Measurements from ENCODE around the gene PPP3R2.

The PPP3R2 gene

GRCh38 chr9:101626295-101626694 is 31.5 kb upstream of the PPP3R2 start:
- Histone ChIP-seq H3K27me3 (ENCODE audit: control insufficient read depth in 5 of 5, insufficient read depth in 4 of 5, low read length in 5 of 5) (no peaks in the 10 kb centered on the region), H3K4me1 (ENCODE audit: control insufficient read depth in 5 of 5, insufficient read depth in 5 of 5, low read length in 5 of 5) (no peaks in the 10 kb centered on the region), H3K4me3 (ENCODE audit: low read depth in 1 of 5, low read length in 5 of 5) (no peak overlapping the region)

GRCh38 chr9:101625876-101626275 is 31.1 kb upstream of the PPP3R2 start:
- Histone ChIP-seq H3K4me3 (ENCODE audit: low read depth in 1 of 5, low read length in 5 of 5) (no peak overlapping the region), H3K27ac (ENCODE audit: low read depth, low read length) (no peak overlapping the region), H3K9ac (ENCODE audit: low read length in 5 of 5) (no peak overlapping the region), H3K9me3 (ENCODE audit: control insufficient read depth in 5 of 5, low read length in 5 of 5) (no peaks in the 10 kb centered on the region), H3K36me3 (ENCODE audit: control insufficient read depth in 5 of 5, insufficient read depth in 5 of 5, low read length in 5 of 5) (no peaks in the 10 kb centered on the region), H3K27me3 (ENCODE audit: control insufficient read depth in 5 of 5, insufficient read depth in 4 of 5, low read length in 5 of 5) (no peaks in the 10 kb centered on the region), H3K4me1 (ENCODE audit: control insufficient read depth in 5 of 5, insufficient read depth in 5 of 5, low read length in 5 of 5) (no peaks in the 10 kb centered on the region)

More at GRCh38 chr9:101626295-101626694, 31.5 kb upstream of the PPP3R2 start:
- Histone ChIP-seq H3K9ac (ENCODE audit: low read length in 5 of 5) (no peak overlapping the region), H3K27ac (ENCODE audit: low read depth, low read length) (no peak overlapping the region), H3K36me3 (ENCODE audit: control insufficient read depth in 5 of 5, insufficient read depth in 5 of 5, low read length in 5 of 5) (no peaks in the 10 kb centered on the region), H3K9me3 (ENCODE audit: control insufficient read depth in 5 of 5, low read length in 5 of 5) (no peaks in the 10 kb centered on the region)

GRCh38 chr9:101620452-101620851 is 25.7 kb upstream of the PPP3R2 start:
- Histone ChIP-seq H3K4me1 (ENCODE audit: control insufficient read depth in 5 of 5, insufficient read depth in 5 of 5, low read length in 5 of 5) (no peaks in the 10 kb centered on the region), H3K9ac (ENCODE audit: low read length in 5 of 5) (no peak overlapping the region), H3K27ac (ENCODE audit: low read depth, low read length) (no peak overlapping the region), H3K4me3 (ENCODE audit: low read depth in 1 of 5, low read length in 5 of 5) (no peak overlapping the region), H3K36me3 (ENCODE audit: control insufficient read depth in 5 of 5, insufficient read depth in 5 of 5, low read length in 5 of 5) (no peaks in the 10 kb centered on the region), H3K27me3 (ENCODE audit: control insufficient read depth in 5 of 5, insufficient read depth in 4 of 5, low read length in 5 of 5) (no peaks in the 10 kb centered on the region), H3K9me3 (ENCODE audit: control insufficient read depth in 5 of 5, low read length in 5 of 5) (no peaks in the 10 kb centered on the region)

GRCh38 chr9:101618698-101619097 is 23.9 kb upstream of the PPP3R2 start:
- Histone ChIP-seq H3K9ac (ENCODE audit: low read length in 5 of 5) (no peak overlapping the region), H3K9me3 (ENCODE audit: control insufficient read depth in 5 of 5, low read length in 5 of 5) (no peaks in the 10 kb centered on the region), H3K27me3 (ENCODE audit: control insufficient read depth in 5 of 5, insufficient read depth in 4 of 5, low read length in 5 of 5) (no peaks in the 10 kb centered on the region), H3K27ac (ENCODE audit: low read depth, low read length) (no peak overlapping the region), H3K4me1 (ENCODE audit: control insufficient read depth in 5 of 5, insufficient read depth in 5 of 5, low read length in 5 of 5) (no peaks in the 10 kb centered on the region), H3K36me3 (ENCODE audit: control insufficient read depth in 5 of 5, insufficient read depth in 5 of 5, low read length in 5 of 5) (no peaks in the 10 kb centered on the region), H3K4me3 (ENCODE audit: low read depth in 1 of 5, low read length in 5 of 5) (no peak overlapping the region)

- Histone ChIP-seq H3K9ac (ENCODE audit: low read length in 5 of 5) (no peak overlapping the region), H3K4me1 (ENCODE audit: control insufficient read depth in 5 of 5, insufficient read depth in 5 of 5, low read length in 5 of 5) (peaks cover 0 to 3% (median 0%) of the 10 kb centered on the region in 5 donors), H3K9me3 (ENCODE audit: control insufficient read depth in 5 of 5, low read length in 5 of 5) (no peaks in the 10 kb centered on the region), H3K27ac (ENCODE audit: low read depth, low read length) (no peak overlapping the region), H3K36me3 (ENCODE audit: control insufficient read depth in 5 of 5, insufficient read depth in 5 of 5, low read length in 5 of 5) (no peaks in the 10 kb centered on the region), H3K4me3 (ENCODE audit: low read depth in 1 of 5, low read length in 5 of 5) (no peak overlapping the region), H3K27me3 (ENCODE audit: control insufficient read depth in 5 of 5, insufficient read depth in 4 of 5, low read length in 5 of 5) (peaks cover 0 to 4% (median 3%) of the 10 kb centered on the region in 5 donors)
These were observed 10.8 kb upstream of the PPP3R2 start for GRCh38 chr9:101605547-101605946.

- no peaks in the 10 kb centered on the region for H3K36me3 ChIP-seq (ENCODE audit: control insufficient read depth in 5 of 5, insufficient read depth in 5 of 5, low read length in 5 of 5)
- H3K27ac ChIP-seq (ENCODE audit: low read depth, low read length): no peak overlapping the region
- peaks cover 0 to 4% (median 3%) of the 10 kb centered on the region in 5 donors for H3K27me3 ChIP-seq (ENCODE audit: control insufficient read depth in 5 of 5, insufficient read depth in 4 of 5, low read length in 5 of 5)
- no peak overlapping the region for H3K4me3 ChIP-seq (ENCODE audit: low read depth in 1 of 5, low read length in 5 of 5)
- no peaks in the 10 kb centered on the region for H3K9me3 ChIP-seq (ENCODE audit: control insufficient read depth in 5 of 5, low read length in 5 of 5)
- no peak overlapping the region for H3K9ac ChIP-seq (ENCODE audit: low read length in 5 of 5)
- H3K4me1 ChIP-seq (ENCODE audit: control insufficient read depth in 5 of 5, insufficient read depth in 5 of 5, low read length in 5 of 5): peaks cover 0 to 3% (median 0%) of the 10 kb centered on the region in 5 donors
These were observed 9.5 kb upstream of the PPP3R2 start for GRCh38 chr9:101604296-101604695.

GRCh38 chr9:101601904-101602765 is 7.4 kb upstream of the PPP3R2 start:
- Histone ChIP-seq H3K27ac (ENCODE audit: low read depth, low read length) (no peak overlapping the region), H3K4me1 (ENCODE audit: control insufficient read depth in 5 of 5, insufficient read depth in 5 of 5, low read length in 5 of 5) (peaks cover 0 to 3% (median 0%) of the 10 kb centered on the region in 5 donors), H3K9me3 (ENCODE audit: control insufficient read depth in 5 of 5, low read length in 5 of 5) (no peaks in the 10 kb centered on the region), H3K4me3 (ENCODE audit: low read depth in 1 of 5, low read length in 5 of 5) (no peak overlapping the region), H3K36me3 (ENCODE audit: control insufficient read depth in 5 of 5, insufficient read depth in 5 of 5, low read length in 5 of 5) (no peaks in the 10 kb centered on the region), H3K27me3 (ENCODE audit: control insufficient read depth in 5 of 5, insufficient read depth in 4 of 5, low read length in 5 of 5) (peaks cover 0 to 4% (median 2%) of the 10 kb centered on the region in 5 donors), H3K9ac (ENCODE audit: low read length in 5 of 5) (no peak overlapping the region)

GRCh38 chr9:101593345-101593744 is 1.4 kb downstream of the PPP3R2 start:
- H3K4me3 ChIP-seq (ENCODE audit: low read depth in 1 of 5, low read length in 5 of 5): no peak overlapping the region
- no peaks in the 10 kb centered on the region for H3K9me3 ChIP-seq (ENCODE audit: control insufficient read depth in 5 of 5, low read length in 5 of 5)
- no peaks in the 10 kb centered on the region for H3K4me1 ChIP-seq (ENCODE audit: control insufficient read depth in 5 of 5, insufficient read depth in 5 of 5, low read length in 5 of 5)
- no peak overlapping the region for H3K27ac ChIP-seq (ENCODE audit: low read depth, low read length)
- H3K27me3 ChIP-seq (ENCODE audit: control insufficient read depth in 5 of 5, insufficient read depth in 4 of 5, low read length in 5 of 5): no peaks in the 10 kb centered on the region
- no peak overlapping the region for H3K9ac ChIP-seq (ENCODE audit: low read length in 5 of 5)
- no peaks in the 10 kb centered on the region for H3K36me3 ChIP-seq (ENCODE audit: control insufficient read depth in 5 of 5, insufficient read depth in 5 of 5, low read length in 5 of 5)

GRCh38 chr9:101592788-101593187 is 2.0 kb downstream of the PPP3R2 start:
- no peaks in the 10 kb centered on the region for H3K27me3 ChIP-seq (ENCODE audit: control insufficient read depth in 5 of 5, insufficient read depth in 4 of 5, low read length in 5 of 5)
- H3K27ac ChIP-seq (ENCODE audit: low read depth, low read length): no peak overlapping the region
- no peak overlapping the region for H3K9ac ChIP-seq (ENCODE audit: low read length in 5 of 5)
- no peaks in the 10 kb centered on the region for H3K36me3 ChIP-seq (ENCODE audit: control insufficient read depth in 5 of 5, insufficient read depth in 5 of 5, low read length in 5 of 5)
- no peak overlapping the region for H3K4me3 ChIP-seq (ENCODE audit: low read depth in 1 of 5, low read length in 5 of 5)
- no peaks in the 10 kb centered on the region for H3K9me3 ChIP-seq (ENCODE audit: control insufficient read depth in 5 of 5, low read length in 5 of 5)
- H3K4me1 ChIP-seq (ENCODE audit: control insufficient read depth in 5 of 5, insufficient read depth in 5 of 5, low read length in 5 of 5): no peaks in the 10 kb centered on the region

- no peaks in the 10 kb centered on the region for H3K36me3 ChIP-seq (ENCODE audit: control insufficient read depth in 5 of 5, insufficient read depth in 5 of 5, low read length in 5 of 5)
- no peaks in the 10 kb centered on the region for H3K27me3 ChIP-seq (ENCODE audit: control insufficient read depth in 5 of 5, insufficient read depth in 4 of 5, low read length in 5 of 5)
- H3K27ac ChIP-seq (ENCODE audit: low read depth, low read length): no peak overlapping the region
- no peak overlapping the region for H3K4me3 ChIP-seq (ENCODE audit: low read depth in 1 of 5, low read length in 5 of 5)
- no peaks in the 10 kb centered on the region for H3K4me1 ChIP-seq (ENCODE audit: control insufficient read depth in 5 of 5, insufficient read depth in 5 of 5, low read length in 5 of 5)
- no peaks in the 10 kb centered on the region for H3K9me3 ChIP-seq (ENCODE audit: control insufficient read depth in 5 of 5, low read length in 5 of 5)
- no peak overlapping the region for H3K9ac ChIP-seq (ENCODE audit: low read length in 5 of 5)
These were observed 2.9 kb downstream of the PPP3R2 start for GRCh38 chr9:101591787-101592446.

All from subcutaneous abdominal adipose tissue (tissue), 5 donors.